Measurements from ENCODE around the gene TRMT61A. TPM values are rescaled to one million over a fixed set of nuclear protein-coding genes. Genes with fewer than 3 reads are reported as not detected.

Gene TRMT61A
- total and polyA plus RNA-seq, 2 donors (not counting 3 experiments of a cell fraction or from before 2014, with no cell fraction given): 6.8 to 10.6 TPM

DNA sequence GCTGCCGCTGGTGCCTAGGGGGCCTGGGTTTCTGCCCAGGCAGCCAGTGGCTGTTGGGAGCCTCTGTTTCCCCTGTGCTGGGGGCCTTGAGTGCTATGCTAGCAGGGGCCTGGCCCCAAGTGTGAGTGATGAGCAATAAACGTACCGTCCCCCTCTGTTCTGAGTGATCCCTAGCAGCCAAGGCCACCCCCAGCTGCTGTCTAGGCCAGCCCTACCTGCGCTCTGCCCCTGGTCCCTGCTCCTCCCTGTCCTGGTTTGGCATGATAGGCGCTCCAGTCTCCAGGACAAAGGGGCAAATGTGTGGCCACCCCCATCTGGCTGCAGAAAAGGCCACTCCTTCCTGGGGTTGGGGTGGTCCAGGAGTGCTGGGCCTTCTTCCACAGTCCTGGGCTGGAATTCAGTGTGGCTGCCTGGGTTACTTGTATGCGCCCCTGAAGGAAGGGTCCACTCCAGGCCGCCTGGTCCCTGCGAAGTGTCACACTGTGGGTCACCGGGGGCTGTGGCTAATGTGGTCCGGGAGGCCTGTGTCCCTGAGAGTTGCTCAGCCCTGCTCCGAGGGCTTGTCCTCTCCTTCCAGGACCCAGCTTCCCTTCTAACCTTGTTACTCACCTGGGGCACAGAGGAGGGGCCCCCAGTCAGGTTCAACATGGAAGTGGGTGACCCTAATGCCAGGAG, 7.0 kb downstream of the TRMT61A start:
- ChIA-PET POLR2A (no interaction called here), CTCF (interaction anchor here (1.4 to 5.5 kb wide), 3 partner anchors 12 to 18 kb away, joined by 4 to 33 read pairs (median 17); no protein-coding TSS in a partner anchor)
- dilution Hi-C loops (cut with MboI; ENCODE audit: extremely low pct_ligation_motif_present, low sequenced_read_pairs): no loop called here
- DNase-seq (ENCODE audit: low read depth, low spot score) (no peak), FAIRE-seq (no peak)
- Histone ChIP-seq H4K20me1 (replicated peaks; ENCODE audit: control insufficient read depth, extremely low read depth, insufficient read depth, low read length) (no peaks in the 10 kb centered on the region), H3K4me1 (ENCODE audit: control insufficient read depth, extremely low read depth, insufficient read depth, low read length) (no peaks in the 10 kb centered on the region), H3K9me1 (replicated peaks; ENCODE audit: control insufficient read depth, extremely low read depth, insufficient read depth, low read length) (no peaks in the 10 kb centered on the region), H3K79me2 (ENCODE audit: control insufficient read depth, insufficient read depth, low read length) (peaks cover 5% of the 10 kb centered on the region), H3K27ac (ENCODE audit: insufficient read depth, low read depth, low read length) (no peak overlapping the region), H3K4me2 (ENCODE audit: insufficient read depth, low read length) (no peak overlapping the region), H3K36me3 (ENCODE audit: control insufficient read depth in 2 of 2, extremely low read depth in 1 of 2, insufficient read depth in 2 of 2, low read length in 2 of 2) (peaks cover 0 to 2% of the 10 kb centered on the region in 2 experiments), H3K9ac (replicated peaks; ENCODE audit: extremely low read depth, insufficient read depth, low read length) (no peak overlapping the region), H3K4me3 (replicated peaks in 1 of 3; ENCODE audit: insufficient read depth in 1 of 3, low read depth in 1 of 3, low read length in 3 of 3) (no peak overlapping the region), H3K27me3 (ENCODE audit: control insufficient read depth in 2 of 2, insufficient read depth in 2 of 2, low read length in 2 of 2) (no peaks in the 10 kb centered on the region), H2AFZ (ENCODE audit: low read depth, low read length) (no peak overlapping the region), H3K9me3 (replicated peaks; ENCODE audit: control insufficient read depth, insufficient read depth, low read length) (no peaks in the 10 kb centered on the region)
- intact Hi-C loops (cut with micrococcal nuclease): no loop called here
- no TSS peak for BruUV-seq (replicated peaks)
- TF ChIP-seq EZH2 (IDR thresholded peaks at IDR 0.05; ENCODE audit: borderline replicate concordance, low read depth, low read length, severe bottlenecking) (no peak), GATA2 (IDR thresholded peaks at IDR 0.05; ENCODE audit: insufficient read depth, insufficient read length, low read depth, low read length) (no peak), MAX (IDR thresholded peaks at IDR 0.05; ENCODE audit: insufficient read depth, insufficient read length) (no peak), MYC (IDR thresholded peaks at IDR 0.05; ENCODE audit: low read depth, low read length) (no peak), FOS (IDR thresholded peaks at IDR 0.05; ENCODE audit: borderline replicate concordance, insufficient read depth, low read length) (no peak), JUN (IDR thresholded peaks at IDR 0.05; ENCODE audit: borderline replicate concordance, insufficient read depth, insufficient read length, low read depth) (no peak), POLR2AphosphoS5 (IDR thresholded peaks at IDR 0.05; ENCODE audit: insufficient read depth, low read depth, low read length) (no peak), POLR2A (IDR thresholded peaks at IDR 0.05; ENCODE audit: low read depth, low read length) (no peak)
- TF ChIP-seq, protein P1, sequence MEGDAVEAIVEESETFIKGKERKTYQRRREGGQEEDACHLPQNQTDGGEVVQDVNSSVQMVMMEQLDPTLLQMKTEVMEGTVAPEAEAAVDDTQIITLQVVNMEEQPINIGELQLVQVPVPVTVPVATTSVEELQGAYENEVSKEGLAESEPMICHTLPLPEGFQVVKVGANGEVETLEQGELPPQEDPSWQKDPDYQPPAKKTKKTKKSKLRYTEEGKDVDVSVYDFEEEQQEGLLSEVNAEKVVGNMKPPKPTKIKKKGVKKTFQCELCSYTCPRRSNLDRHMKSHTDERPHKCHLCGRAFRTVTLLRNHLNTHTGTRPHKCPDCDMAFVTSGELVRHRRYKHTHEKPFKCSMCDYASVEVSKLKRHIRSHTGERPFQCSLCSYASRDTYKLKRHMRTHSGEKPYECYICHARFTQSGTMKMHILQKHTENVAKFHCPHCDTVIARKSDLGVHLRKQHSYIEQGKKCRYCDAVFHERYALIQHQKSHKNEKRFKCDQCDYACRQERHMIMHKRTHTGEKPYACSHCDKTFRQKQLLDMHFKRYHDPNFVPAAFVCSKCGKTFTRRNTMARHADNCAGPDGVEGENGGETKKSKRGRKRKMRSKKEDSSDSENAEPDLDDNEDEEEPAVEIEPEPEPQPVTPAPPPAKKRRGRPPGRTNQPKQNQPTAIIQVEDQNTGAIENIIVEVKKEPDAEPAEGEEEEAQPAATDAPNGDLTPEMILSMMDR (IDR thresholded peaks at IDR 0.05; ENCODE audit: extremely low read depth in 1 of 2, insufficient read depth in 1 of 2, low read depth in 1 of 2, low read length in 2 of 2): no peak
